HCT116 (cell line): ENCODE data around the gene CPLX4.

Source experiments
- CEBPB ChIP-seq: IDR thresholded peaks from 2 replicates; pipeline ENCODE4 v1.6.1; 2012; ENCODE audit warnings: low read depth
- EZH2 ChIP-seq: fragments of 200-600 bp; sonication (generic); IDR thresholded peaks from 2 replicates; pipeline ENCODE4 v1.6.1; 2017; ENCODE audit warnings: antibody characterized with exemption, mixed run types
- POLR2AphosphoS5 ChIP-seq: IDR thresholded peaks from 2 replicates; pipeline ENCODE4 v1.6.1; 2011; ENCODE audit warnings: mild to moderate bottlenecking, low read depth, low read length, moderate library complexity
- TF ChIP-seq, protein P1 (sequence below), 3 experiments: fragments of 200-600 bp in 1 of 3; sonication (generic) in 1 of 3; IDR thresholded peaks in 2 of 3; conservative IDR thresholded peaks in 1 of 3; 2 replicates each; pipeline ENCODE4 v1.5.1; 2012 to 2017; ENCODE audit warnings: low read depth in 2 of 3, low read length in 2 of 3, antibody characterized with exemption in 1 of 3, borderline replicate concordance in 1 of 3, control low read depth in 1 of 3, mild to moderate bottlenecking in 1 of 3, mixed read lengths in 1 of 3, mixed run types in 1 of 3, moderate library complexity in 1 of 3; ENCODE audit not compliant: insufficient read depth in 1 of 3
- TF ChIP-seq, protein P2 (sequence below): IDR thresholded peaks from 2 replicates; pipeline ENCODE4 v1.6.1; 2012; ENCODE audit warnings: low read depth

DNA sequence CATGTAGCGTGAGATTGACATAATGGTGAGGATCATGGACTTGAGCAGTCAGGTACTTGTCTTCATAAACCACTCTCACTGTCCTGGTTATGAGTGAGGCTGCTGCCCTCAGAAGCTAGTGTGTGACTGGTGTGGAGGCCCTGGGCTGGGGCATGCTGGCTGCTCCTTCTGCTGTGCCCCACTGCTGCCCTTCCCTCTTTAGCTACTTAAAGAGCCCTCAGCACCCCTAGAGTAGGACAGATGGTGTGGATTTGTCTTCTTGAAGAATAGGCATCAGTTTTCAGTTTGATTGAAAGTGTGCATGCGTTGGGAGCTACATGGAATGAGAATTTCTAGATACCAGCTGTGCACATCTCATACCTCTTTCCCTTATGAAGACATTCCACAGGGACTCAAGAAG is 15.4 kb downstream of the CPLX4 start:
- TF ChIP-seq, protein P1, sequence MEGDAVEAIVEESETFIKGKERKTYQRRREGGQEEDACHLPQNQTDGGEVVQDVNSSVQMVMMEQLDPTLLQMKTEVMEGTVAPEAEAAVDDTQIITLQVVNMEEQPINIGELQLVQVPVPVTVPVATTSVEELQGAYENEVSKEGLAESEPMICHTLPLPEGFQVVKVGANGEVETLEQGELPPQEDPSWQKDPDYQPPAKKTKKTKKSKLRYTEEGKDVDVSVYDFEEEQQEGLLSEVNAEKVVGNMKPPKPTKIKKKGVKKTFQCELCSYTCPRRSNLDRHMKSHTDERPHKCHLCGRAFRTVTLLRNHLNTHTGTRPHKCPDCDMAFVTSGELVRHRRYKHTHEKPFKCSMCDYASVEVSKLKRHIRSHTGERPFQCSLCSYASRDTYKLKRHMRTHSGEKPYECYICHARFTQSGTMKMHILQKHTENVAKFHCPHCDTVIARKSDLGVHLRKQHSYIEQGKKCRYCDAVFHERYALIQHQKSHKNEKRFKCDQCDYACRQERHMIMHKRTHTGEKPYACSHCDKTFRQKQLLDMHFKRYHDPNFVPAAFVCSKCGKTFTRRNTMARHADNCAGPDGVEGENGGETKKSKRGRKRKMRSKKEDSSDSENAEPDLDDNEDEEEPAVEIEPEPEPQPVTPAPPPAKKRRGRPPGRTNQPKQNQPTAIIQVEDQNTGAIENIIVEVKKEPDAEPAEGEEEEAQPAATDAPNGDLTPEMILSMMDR (IDR thresholded peaks at IDR 0.05 in 2 of 3, conservative IDR thresholded peaks at IDR 0.05 in 1 of 3; ENCODE audit: borderline replicate concordance in 1 of 3, insufficient read depth in 1 of 3, low read depth in 2 of 3, low read length in 2 of 3): no peak
- TF ChIP-seq EZH2 (no peak), CEBPB (no peak), POLR2AphosphoS5 (no peak)
- TF ChIP-seq, protein P2, sequence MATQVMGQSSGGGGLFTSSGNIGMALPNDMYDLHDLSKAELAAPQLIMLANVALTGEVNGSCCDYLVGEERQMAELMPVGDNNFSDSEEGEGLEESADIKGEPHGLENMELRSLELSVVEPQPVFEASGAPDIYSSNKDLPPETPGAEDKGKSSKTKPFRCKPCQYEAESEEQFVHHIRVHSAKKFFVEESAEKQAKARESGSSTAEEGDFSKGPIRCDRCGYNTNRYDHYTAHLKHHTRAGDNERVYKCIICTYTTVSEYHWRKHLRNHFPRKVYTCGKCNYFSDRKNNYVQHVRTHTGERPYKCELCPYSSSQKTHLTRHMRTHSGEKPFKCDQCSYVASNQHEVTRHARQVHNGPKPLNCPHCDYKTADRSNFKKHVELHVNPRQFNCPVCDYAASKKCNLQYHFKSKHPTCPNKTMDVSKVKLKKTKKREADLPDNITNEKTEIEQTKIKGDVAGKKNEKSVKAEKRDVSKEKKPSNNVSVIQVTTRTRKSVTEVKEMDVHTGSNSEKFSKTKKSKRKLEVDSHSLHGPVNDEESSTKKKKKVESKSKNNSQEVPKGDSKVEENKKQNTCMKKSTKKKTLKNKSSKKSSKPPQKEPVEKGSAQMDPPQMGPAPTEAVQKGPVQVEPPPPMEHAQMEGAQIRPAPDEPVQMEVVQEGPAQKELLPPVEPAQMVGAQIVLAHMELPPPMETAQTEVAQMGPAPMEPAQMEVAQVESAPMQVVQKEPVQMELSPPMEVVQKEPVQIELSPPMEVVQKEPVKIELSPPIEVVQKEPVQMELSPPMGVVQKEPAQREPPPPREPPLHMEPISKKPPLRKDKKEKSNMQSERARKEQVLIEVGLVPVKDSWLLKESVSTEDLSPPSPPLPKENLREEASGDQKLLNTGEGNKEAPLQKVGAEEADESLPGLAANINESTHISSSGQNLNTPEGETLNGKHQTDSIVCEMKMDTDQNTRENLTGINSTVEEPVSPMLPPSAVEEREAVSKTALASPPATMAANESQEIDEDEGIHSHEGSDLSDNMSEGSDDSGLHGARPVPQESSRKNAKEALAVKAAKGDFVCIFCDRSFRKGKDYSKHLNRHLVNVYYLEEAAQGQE: no peak
